ENCODE measurements around the gene SIRT7.

The SIRT7 gene

DNA sequence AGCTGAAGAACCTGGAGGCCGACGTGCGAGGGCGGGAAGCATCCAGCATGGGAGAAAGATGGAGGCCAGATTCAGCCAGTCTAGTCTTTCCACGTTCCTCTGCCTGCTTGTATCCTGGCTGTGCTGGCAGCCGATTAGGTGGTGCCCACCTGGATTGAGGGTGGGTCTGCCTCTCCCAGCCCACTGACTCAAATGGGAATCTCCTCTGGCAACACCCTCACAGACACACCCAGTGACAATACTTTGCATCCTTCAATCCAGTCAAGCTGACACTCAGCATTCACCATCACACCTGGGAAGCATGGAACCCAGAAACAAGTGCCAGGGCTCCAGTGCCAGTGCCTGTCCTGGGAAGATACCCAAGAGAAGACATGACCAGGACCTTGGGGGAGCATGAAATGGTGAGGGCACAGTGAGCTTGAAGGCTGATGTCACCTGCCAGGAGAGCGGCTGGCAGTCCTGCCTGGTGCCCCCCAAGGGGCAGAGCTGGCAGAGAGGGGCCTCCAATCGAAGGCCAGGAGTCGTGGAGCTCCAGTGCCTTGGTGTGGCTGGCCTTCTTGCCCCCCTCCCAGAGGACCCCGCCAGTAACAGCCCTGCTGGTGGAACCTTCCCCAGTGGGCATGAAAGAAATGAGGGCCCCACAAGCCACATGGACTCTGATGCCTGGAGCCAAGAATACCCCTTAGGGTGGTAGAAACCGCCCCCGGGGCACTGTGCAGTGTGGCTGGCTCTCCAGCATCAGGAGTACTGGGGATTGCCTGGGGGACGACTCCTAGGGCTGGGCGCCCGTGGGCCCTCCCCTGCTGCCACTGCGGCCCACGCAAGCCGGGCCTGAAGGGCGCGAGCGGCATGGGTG is 16.6 kb downstream of the SIRT7 start:
- TF ChIP-seq RAD21 (IDR thresholded peaks at IDR 0.05; ENCODE audit: low read depth) (no peak), EP300 (IDR thresholded peaks at IDR 0.05; ENCODE audit: borderline replicate concordance) (no peak), CREB1 (IDR thresholded peaks at IDR 0.05; ENCODE audit: low read depth) (no peak), TCF12 (IDR thresholded peaks at IDR 0.05; ENCODE audit: low read depth) (no peak), EGR1 (IDR thresholded peaks at IDR 0.05) (no peak), CEBPB (IDR thresholded peaks at IDR 0.05) (no peak), TAF1 (IDR thresholded peaks at IDR 0.05; ENCODE audit: low read depth) (no peak)
- TF ChIP-seq, protein P1, sequence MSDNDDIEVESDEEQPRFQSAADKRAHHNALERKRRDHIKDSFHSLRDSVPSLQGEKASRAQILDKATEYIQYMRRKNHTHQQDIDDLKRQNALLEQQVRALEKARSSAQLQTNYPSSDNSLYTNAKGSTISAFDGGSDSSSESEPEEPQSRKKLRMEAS (IDR thresholded peaks at IDR 0.05): no peak
- TF ChIP-seq, protein P2, sequence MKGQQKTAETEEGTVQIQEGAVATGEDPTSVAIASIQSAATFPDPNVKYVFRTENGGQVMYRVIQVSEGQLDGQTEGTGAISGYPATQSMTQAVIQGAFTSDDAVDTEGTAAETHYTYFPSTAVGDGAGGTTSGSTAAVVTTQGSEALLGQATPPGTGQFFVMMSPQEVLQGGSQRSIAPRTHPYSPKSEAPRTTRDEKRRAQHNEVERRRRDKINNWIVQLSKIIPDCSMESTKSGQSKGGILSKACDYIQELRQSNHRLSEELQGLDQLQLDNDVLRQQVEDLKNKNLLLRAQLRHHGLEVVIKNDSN (IDR thresholded peaks at IDR 0.05): no peak

DNA sequence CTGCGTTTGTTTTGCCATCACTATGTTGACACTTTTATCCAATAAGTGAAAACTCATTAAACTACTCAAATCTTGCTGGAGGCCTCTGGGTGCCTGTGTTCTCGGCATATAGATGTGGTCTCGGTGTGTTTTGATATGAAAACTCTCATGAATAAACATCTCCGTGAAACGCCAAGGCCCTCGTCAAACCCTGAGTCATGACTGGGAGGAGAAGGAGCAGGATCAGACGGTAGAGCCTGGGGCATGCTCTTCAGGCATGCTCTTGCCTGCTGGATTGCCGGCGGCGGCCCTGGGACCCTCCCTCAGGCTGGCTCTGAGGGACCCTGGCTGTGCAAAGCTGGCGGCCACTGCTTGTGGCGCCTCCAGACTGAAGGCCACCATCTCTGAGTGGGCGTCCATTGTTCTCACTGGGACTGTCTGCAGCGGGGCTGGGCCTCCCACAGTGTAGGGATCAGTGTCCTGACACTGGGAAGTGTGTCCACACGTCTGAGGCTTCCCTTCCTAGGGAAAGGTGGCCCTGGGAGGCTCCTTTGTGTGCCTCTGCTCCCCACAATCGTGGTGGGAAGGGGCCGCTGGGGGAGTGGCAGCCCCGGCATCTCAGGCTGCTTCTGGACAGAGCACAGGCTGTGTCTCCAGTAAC is 17.7 kb downstream of the SIRT7 start:
- no peak for TF ChIP-seq FOXM1 (IDR thresholded peaks at IDR 0.05; ENCODE audit: borderline replicate concordance, low read depth)
- TF ChIP-seq TCF12 (IDR thresholded peaks at IDR 0.05; ENCODE audit: low read depth): no peak
- no peak for TF ChIP-seq CEBPB (IDR thresholded peaks at IDR 0.05)
- TF ChIP-seq, protein P3, sequence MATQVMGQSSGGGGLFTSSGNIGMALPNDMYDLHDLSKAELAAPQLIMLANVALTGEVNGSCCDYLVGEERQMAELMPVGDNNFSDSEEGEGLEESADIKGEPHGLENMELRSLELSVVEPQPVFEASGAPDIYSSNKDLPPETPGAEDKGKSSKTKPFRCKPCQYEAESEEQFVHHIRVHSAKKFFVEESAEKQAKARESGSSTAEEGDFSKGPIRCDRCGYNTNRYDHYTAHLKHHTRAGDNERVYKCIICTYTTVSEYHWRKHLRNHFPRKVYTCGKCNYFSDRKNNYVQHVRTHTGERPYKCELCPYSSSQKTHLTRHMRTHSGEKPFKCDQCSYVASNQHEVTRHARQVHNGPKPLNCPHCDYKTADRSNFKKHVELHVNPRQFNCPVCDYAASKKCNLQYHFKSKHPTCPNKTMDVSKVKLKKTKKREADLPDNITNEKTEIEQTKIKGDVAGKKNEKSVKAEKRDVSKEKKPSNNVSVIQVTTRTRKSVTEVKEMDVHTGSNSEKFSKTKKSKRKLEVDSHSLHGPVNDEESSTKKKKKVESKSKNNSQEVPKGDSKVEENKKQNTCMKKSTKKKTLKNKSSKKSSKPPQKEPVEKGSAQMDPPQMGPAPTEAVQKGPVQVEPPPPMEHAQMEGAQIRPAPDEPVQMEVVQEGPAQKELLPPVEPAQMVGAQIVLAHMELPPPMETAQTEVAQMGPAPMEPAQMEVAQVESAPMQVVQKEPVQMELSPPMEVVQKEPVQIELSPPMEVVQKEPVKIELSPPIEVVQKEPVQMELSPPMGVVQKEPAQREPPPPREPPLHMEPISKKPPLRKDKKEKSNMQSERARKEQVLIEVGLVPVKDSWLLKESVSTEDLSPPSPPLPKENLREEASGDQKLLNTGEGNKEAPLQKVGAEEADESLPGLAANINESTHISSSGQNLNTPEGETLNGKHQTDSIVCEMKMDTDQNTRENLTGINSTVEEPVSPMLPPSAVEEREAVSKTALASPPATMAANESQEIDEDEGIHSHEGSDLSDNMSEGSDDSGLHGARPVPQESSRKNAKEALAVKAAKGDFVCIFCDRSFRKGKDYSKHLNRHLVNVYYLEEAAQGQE (IDR thresholded peaks at IDR 0.05; ENCODE audit: low read depth): no peak
- TF ChIP-seq EP300 (IDR thresholded peaks at IDR 0.05; ENCODE audit: borderline replicate concordance): no peak
- no peak for TF ChIP-seq TEAD4 (IDR thresholded peaks at IDR 0.05)
- no peak for TF ChIP-seq YY1 (IDR thresholded peaks at IDR 0.05; ENCODE audit: low read depth)
- TF ChIP-seq TAF1 (IDR thresholded peaks at IDR 0.05; ENCODE audit: low read depth): no peak
- TF ChIP-seq NFIC (IDR thresholded peaks at IDR 0.05): no peak
- TF ChIP-seq, protein P2 (IDR thresholded peaks at IDR 0.05): no peak
- TF ChIP-seq, protein P1 (IDR thresholded peaks at IDR 0.05): no peak

DNA sequence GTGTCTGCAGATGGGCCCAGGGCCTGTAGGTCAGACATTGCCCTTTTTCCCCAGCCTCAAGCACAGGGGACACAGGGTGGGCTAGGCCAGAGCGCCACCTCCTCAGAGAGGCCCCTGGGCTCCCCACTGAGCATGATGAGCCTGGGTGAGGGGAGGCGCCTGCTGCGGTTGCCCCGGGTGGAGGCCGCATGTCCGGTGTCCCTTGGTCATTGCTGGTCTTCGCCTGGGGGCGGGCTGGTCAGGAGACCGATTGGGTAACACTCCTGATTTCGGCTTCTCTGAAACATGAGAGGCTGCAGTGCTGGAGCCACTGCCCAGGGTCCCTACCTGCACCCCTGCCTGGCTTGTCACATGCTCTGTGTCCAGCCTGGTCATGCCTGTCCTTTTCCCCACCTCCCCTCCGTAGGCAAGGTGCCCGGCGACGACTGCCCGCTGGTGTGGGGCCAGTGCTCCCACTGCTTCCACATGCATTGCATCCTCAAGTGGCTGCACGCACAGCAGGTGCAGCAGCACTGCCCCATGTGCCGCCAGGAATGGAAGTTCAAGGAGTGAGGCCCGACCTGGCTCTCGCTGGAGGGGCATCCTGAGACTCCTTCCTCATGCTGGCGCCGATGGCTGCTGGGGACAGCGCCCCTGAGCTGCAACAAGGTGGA is 18.3 kb downstream of the SIRT7 start:
- no peak for TF ChIP-seq RAD21 (IDR thresholded peaks at IDR 0.05; ENCODE audit: low read depth)
- TF ChIP-seq, protein P1 (IDR thresholded peaks at IDR 0.05): 0 out of 2 replicates have a peak, but pooled peaks have one; percentile 14
- 0 out of 2 replicates have a peak, but pooled peaks have one; percentile 27 for TF ChIP-seq CEBPB (IDR thresholded peaks at IDR 0.05)

DNA sequence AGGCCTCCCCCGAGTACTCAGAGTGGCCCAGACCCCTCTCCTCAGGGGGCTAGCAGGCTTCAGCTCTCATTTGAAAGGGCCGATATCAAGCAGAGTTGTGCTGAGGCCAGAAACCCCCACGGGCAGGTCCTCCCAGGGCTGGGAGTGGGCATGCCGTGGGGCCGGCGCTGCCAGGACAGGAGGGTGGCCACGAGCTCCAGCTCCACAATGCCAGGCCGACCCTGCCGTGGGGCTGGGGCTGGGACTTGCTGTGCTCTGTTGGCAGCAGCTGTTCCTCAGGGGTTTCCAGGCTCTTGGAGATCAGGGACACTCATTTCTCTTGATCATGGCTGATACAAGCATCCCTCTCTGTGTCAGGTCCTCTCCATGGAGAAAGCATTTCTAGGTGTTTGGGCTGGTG is 19.1 kb downstream of the SIRT7 start:
- TF ChIP-seq NFIC (IDR thresholded peaks at IDR 0.05) (no peak), EGR1 (IDR thresholded peaks at IDR 0.05) (no peak), CREB1 (IDR thresholded peaks at IDR 0.05; ENCODE audit: low read depth) (no peak), EP300 (IDR thresholded peaks at IDR 0.05; ENCODE audit: borderline replicate concordance) (no peak), YY1 (IDR thresholded peaks at IDR 0.05; ENCODE audit: low read depth) (no peak), FOXM1 (IDR thresholded peaks at IDR 0.05; ENCODE audit: borderline replicate concordance, low read depth) (no peak), RAD21 (IDR thresholded peaks at IDR 0.05; ENCODE audit: low read depth) (no peak), TEAD4 (IDR thresholded peaks at IDR 0.05) (no peak), TAF1 (IDR thresholded peaks at IDR 0.05; ENCODE audit: low read depth) (no peak)
- TF ChIP-seq, protein P1 (IDR thresholded peaks at IDR 0.05): no peak
- TF ChIP-seq, protein P2 (IDR thresholded peaks at IDR 0.05): no peak
- TF ChIP-seq, protein P3 (IDR thresholded peaks at IDR 0.05; ENCODE audit: low read depth): no peak

All from Ishikawa (cell line).